ENCODE data around the gene COL7A1.

The COL7A1 gene

GRCh38 chr3:48619541-48620524 is 24.7 kb upstream of the COL7A1 start:
- no peak for DNase-seq (ENCODE audit: low read depth)

- no peak for DNase-seq (ENCODE audit: low read depth)
Measured at GRCh38 chr3:48617559-48617958, 22.4 kb upstream of the COL7A1 start.

- peak; percentile 85 for DNase-seq (ENCODE audit: low read depth)
Measured at GRCh38 chr3:48614044-48614443, 18.9 kb upstream of the COL7A1 start.

- no peak for DNase-seq (ENCODE audit: low read depth)
Measured at GRCh38 chr3:48612309-48612708, 17.2 kb upstream of the COL7A1 start.

GRCh38 chr3:48609088-48610005 is 14.2 kb upstream of the COL7A1 start, which contains the start of gene UQCRC1:
Gene UQCRC1 (minus strand): TSS chr3:48609646. CDS start chr3:48609620, 26 bp downstream.
- DNase-seq (ENCODE audit: low read depth): peak; percentile 89

GRCh38 chr3:48607519-48607918 is 12.4 kb upstream of the COL7A1 start:
- no peak for DNase-seq (ENCODE audit: low read depth)

- peak; percentile 62 for DNase-seq (ENCODE audit: low read depth)
Measured at GRCh38 chr3:48601622-48601994, 6.5 kb upstream of the COL7A1 start.

- no peak for DNase-seq (ENCODE audit: low read depth)
Measured at GRCh38 chr3:48600711-48601621, 5.8 kb upstream of the COL7A1 start.

GRCh38 chr3:48599509-48600285 is 4.6 kb upstream of the COL7A1 start:
- no peak for DNase-seq (ENCODE audit: low read depth)

GRCh38 chr3:48599077-48599501 is 4.0 kb upstream of the COL7A1 start:
- no peak for DNase-seq (ENCODE audit: low read depth)

- DNase-seq (ENCODE audit: low read depth): peak; percentile 97
Measured at GRCh38 chr3:48598323-48599076, 3.4 kb upstream of the COL7A1 start.

- DNase-seq (ENCODE audit: low read depth): no peak
Measured at GRCh38 chr3:48597408-48597800, 2.3 kb upstream of the COL7A1 start.

- DNase-seq (ENCODE audit: low read depth): no peak
Measured at GRCh38 chr3:48596676-48597407, 1.7 kb upstream of the COL7A1 start.

GRCh38 chr3:48596157-48596556 is 1.0 kb upstream of the COL7A1 start:
- DNase-seq (ENCODE audit: low read depth): no peak

GRCh38 chr3:48595526-48596121 is 495 bp upstream of the COL7A1 start:
- peak; percentile 77 for DNase-seq (ENCODE audit: low read depth)

GRCh38 chr3:48594417-48595049 is 596 bp downstream of the COL7A1 start:
- peak; percentile 56 for DNase-seq (ENCODE audit: low read depth)

- DNase-seq (ENCODE audit: low read depth): no peak
Measured at GRCh38 chr3:48593337-48593736, 1.8 kb downstream of the COL7A1 start.

GRCh38 chr3:48592519-48593087 is 2.5 kb downstream of the COL7A1 start:
- no peak for DNase-seq (ENCODE audit: low read depth)
